IPS-15b (cell line): Measurements from ENCODE around the gene PKNOX2.

Experiments
- H3K27me3 ChIP-seq: one replicate; pipeline ENCODE4 v1.6.1; 2013; ENCODE audit warnings: low read length; ENCODE audit not compliant: control insufficient read depth, insufficient read depth
- H3K36me3 ChIP-seq: one replicate; pipeline ENCODE4 v1.6.1; 2013; ENCODE audit warnings: low read length; ENCODE audit not compliant: control insufficient read depth, insufficient read depth
- H3K4me1 ChIP-seq: one replicate; pipeline ENCODE4 v1.6.1; 2013; ENCODE audit warnings: mild to moderate bottlenecking, low read length; ENCODE audit not compliant: control insufficient read depth, insufficient read depth
- H3K4me3 ChIP-seq: one replicate; pipeline ENCODE4 v1.5.1; 2013; ENCODE audit warnings: low read depth, low read length
- H3K9ac ChIP-seq: one replicate; pipeline ENCODE4 v1.6.1; 2013; ENCODE audit warnings: low read depth, mild to moderate bottlenecking, low read length
- H3K9me3 ChIP-seq: one replicate; pipeline ENCODE4 v1.6.1; 2013; ENCODE audit warnings: mild to moderate bottlenecking, low read length; ENCODE audit not compliant: control insufficient read depth, insufficient read depth

Gene PKNOX2

DNA sequence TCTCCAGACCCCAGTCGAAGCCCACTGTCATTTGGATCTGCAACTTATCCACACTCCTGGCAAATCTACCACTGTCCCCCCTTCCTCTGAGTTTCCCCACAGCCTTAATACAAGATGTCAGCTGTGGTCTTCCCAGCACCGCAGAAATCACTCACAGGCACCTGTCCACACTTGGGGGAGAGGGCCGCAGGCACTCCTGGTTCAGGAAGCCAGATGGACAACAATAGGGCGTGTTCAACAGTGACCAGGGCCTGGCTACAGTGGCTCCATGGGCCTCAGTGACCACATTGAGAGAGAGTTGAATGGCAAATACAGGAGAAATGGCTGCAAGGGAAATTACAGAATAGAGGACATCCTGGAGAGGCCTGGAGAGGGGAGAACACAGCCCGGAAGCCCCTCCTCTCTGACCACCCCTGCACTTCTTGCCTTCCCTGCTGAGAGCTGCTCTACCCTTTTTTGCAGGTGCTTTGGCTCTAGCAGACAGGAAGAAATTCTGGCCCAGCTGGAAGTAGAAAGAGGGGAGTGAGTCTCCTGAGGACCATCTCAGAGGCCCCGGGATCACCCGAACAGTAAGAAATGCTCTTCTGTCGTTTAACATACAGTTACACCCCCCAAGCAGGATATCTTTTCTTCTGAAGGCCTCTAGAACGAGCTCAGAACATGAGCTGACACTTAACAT lies 166.9 kb downstream of the PKNOX2 start:
- no peak overlapping the region for H3K9ac ChIP-seq
- no peak overlapping the region for H3K4me3 ChIP-seq
- peaks cover 6% of the 10 kb centered on the region for H3K4me1 ChIP-seq
- H3K27me3 ChIP-seq = no peaks in the 10 kb centered on the region
- no peaks in the 10 kb centered on the region for H3K9me3 ChIP-seq
- H3K36me3 ChIP-seq = no peaks in the 10 kb centered on the region

DNA sequence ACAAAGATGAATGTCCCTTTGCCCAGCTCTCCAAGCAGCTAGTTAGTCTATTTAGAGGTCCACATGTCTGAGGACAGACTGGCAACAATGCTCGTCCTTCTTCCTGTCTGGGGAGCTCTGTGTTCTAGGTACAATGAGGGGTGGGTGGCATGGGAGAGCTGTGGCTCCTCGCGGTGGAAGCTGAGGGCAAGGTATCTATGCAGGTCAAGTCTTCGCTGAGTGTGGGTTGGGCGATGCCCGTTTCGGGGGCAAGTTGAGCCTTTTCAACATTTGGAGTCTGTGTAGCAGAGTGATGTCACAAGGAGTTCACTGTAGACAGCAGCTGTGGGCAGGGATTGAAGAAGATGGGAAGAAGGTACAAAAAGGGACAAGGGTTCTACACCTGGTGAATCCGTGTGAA lies 168.3 kb downstream of the PKNOX2 start:
- Histone ChIP-seq H3K9me3 (no peaks in the 10 kb centered on the region), H3K27me3 (peaks cover 4% of the 10 kb centered on the region), H3K4me1 (peaks cover 6% of the 10 kb centered on the region), H3K4me3 (no peak overlapping the region), H3K36me3 (no peaks in the 10 kb centered on the region), H3K9ac (no peak overlapping the region)

DNA sequence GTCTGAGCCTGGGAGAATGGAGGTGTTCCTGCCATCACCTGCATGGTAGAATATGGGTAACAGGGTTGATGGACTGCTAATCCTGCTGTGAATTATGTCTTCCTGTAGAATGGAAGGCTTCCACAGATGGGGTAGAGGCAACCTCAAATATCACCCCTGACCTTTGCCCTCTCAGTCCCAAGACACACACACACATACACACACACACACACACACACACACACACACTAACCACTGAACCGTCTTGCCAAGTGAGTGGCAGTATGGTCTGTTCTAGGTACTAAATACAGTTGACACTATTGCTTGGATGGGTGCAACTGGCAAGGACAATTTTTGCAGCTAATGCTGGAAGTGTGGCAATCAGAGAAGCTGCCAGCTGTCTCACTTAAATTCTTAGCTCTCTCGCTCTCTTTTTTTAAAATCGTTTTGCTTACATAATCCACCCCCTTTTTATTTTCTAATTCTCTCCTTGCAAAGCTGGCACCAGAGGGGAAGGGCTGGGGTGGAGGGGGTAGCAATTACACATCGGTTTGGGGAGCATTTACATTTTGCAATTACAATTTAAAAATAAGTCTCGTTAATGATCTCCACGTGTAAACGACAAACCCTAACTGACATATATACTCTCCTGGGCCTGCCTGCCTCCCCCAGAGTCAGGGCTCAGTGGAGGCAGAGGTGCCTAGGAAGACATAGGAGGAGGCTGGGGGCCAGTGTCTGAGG lies 169.0 kb downstream of the PKNOX2 start:
- Histone ChIP-seq H3K4me1 (peaks cover 6% of the 10 kb centered on the region), H3K9ac (no peak overlapping the region), H3K9me3 (no peaks in the 10 kb centered on the region), H3K36me3 (no peaks in the 10 kb centered on the region), H3K27me3 (peaks cover 4% of the 10 kb centered on the region), H3K4me3 (no peak overlapping the region)

DNA sequence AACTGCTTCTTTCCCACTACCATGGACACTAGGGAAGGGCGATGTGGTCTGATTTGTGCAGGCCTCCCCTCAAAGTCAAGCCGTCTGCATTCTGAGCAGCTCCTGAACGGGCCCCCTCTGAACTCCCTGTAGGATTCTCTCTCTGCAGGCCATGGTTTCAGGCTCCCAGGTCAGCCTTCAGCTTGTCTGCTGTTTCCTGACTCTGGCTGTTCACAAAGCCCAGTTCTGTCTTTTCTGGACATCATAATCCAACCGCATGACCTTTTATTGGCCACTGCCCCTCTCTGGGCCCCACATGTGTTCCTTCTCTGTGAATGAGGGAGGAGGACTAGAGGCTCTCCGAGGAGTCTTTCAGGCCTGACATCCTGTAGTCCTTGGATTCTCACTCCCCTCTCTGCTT lies 170.6 kb downstream of the PKNOX2 start:
- no peaks in the 10 kb centered on the region for H3K9me3 ChIP-seq
- no peak overlapping the region for H3K9ac ChIP-seq
- no peak overlapping the region for H3K4me3 ChIP-seq
- H3K4me1 ChIP-seq = peaks cover 6% of the 10 kb centered on the region
- H3K36me3 ChIP-seq = no peaks in the 10 kb centered on the region
- H3K27me3 ChIP-seq = peaks cover 4% of the 10 kb centered on the region

DNA sequence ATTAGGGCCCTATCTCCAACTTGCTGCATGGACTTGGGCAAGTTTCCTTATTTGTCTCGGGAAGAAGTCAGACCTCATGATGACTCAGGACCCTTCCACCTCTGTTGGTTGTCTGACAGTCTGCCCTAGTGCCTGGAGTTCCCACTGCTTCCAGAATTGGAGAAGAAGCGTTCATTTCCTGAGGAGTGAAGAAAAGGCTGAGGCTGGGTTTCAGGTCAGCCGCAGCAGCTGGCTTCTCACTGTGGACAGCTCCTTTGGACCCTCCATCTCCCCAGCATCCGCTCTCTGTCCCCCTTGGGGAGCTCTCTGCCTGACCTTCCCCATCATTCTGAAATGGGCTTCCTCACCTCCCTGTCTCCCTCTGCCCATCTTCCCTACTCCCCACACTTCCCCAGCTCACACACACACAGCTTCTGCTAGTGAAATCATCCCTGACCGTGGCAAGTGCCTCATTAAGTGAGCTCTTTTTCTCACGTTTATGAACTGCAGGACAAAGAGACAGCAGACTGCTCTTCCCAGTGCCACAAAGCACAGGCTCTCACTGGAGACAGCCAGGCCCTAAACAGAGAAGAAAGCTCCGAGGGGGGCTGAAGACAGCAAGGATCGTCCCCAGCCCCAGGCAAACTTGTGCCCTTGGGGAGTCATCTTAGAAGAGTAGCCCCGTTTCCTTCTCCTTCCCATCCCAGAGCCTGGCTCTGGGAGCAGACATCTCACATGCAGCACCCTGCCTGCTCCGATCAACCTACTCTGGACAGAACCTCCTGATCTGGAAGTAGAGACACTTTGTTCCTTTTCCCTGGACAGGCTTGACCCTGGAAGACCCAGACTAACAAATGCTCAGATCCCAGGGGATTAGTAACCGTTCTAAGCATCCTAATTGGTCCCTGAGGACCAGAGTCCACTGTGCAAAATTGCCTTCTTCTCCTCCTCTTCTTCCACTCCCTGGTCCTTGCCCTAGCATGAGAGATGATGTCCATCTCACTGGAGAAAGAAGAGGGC lies 173.6 kb downstream of the PKNOX2 start:
- H3K36me3 ChIP-seq = no peaks in the 10 kb centered on the region
- peaks cover 4% of the 10 kb centered on the region for H3K27me3 ChIP-seq
- peaks cover 8% of the 10 kb centered on the region for H3K4me1 ChIP-seq
- H3K4me3 ChIP-seq = no peak overlapping the region
- H3K9ac ChIP-seq = no peak overlapping the region
- H3K9me3 ChIP-seq = no peaks in the 10 kb centered on the region

DNA sequence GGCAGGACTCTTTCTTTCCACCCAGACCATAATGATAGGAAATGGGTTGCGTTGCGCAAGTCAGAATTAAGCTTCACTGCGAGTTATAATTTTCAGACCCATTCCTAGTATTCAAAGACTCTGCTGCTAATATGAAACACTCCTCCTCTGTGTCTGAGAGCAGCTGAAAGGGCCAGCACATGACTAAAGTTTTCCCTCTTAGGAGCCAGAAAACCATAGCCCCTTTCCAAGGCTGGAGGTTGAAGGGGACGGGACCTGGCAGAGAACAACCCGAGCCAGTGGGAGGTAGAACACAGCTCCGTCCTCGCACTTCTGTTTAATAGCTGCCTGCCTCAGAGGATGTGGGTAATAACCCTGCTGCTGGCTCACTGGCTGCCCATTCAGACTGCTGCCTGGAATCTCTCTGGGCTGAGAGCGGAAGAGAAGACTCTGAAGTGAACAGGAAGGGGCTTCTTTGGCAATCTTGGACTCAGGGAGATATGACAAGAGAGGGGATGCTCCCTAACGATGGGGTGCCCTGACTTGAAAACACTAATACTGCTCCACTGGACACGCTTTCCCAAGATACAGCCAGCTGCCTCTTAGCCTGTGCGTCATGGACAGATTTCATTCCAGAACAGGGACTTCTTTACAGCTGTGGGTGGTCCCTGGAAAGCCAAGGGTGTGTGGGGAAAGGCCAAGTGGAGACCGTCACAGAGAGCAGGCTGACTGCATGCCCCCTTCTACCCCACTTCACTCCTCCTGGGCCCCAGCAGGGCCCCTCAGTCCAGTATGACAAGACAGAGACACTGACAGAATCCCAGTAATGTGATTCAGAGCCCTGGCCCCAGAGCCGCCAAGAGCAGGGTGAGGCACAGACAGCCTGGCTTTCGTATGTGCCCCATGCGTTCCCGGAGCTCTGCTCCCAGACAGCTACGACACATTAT lies 174.6 kb downstream of the PKNOX2 start:
- H3K9me3 ChIP-seq = no peaks in the 10 kb centered on the region
- peaks cover 4% of the 10 kb centered on the region for H3K27me3 ChIP-seq
- no peak overlapping the region for H3K9ac ChIP-seq
- no peaks in the 10 kb centered on the region for H3K36me3 ChIP-seq
- H3K4me1 ChIP-seq = peaks cover 8% of the 10 kb centered on the region
- no peak overlapping the region for H3K4me3 ChIP-seq

DNA sequence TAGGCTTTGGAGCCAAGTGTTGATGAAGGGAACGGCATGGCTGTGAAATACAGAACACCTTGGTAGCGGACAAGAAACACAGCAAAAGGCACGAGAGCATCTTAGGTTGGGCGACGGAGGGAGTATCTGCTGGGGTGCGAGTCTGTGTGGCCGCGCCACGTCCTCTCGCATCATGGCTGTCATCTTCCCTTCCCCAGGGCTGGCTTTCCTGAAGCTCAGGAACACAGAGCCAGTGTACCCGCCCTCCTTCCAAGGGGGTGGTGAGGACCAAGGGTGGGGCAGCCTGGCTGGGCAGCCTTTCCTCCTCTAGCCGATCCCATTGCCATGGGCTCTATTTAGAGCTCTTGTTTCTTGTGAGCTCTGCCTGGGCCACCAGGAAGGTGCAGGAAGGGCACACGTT lies 177.1 kb downstream of the PKNOX2 start:
- Histone ChIP-seq H3K4me3 (no peak overlapping the region), H3K4me1 (peaks cover 8% of the 10 kb centered on the region), H3K9ac (no peak overlapping the region), H3K36me3 (no peaks in the 10 kb centered on the region), H3K9me3 (no peaks in the 10 kb centered on the region), H3K27me3 (peaks cover 9% of the 10 kb centered on the region)

DNA sequence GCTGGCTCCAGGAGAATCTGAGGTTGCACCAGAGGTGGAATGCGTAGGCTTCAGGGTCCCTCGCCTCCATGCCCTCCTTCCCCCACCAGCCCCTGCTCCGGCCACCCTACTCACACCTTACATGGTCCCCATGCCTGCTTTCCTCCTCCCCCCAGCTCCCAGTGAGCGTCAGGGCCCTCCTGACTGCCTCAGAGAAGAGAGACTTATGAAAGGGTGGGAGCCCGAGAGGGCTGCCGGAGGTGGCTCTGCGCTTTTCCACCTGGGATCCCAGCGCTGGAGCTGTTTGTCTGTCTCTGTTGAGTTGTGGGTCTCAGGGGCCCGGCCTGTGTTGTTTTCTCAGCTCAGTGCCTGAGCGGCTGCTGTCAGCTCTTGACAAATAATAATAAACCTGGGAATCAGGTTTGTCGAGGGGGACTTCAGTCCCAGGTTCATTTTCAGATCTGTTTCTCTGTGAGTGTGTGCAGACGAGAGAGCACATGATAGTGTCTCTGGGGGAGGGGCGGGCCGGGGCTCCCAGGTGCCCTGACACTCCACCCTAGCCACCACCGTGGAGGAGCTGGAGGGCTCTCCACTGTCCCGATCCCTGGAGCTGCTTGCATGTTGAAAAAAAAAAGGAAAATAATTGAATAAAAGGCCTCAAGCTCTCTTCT lies 177.9 kb downstream of the PKNOX2 start:
- Histone ChIP-seq H3K4me3 (no peak overlapping the region), H3K36me3 (no peaks in the 10 kb centered on the region), H3K9me3 (no peaks in the 10 kb centered on the region), H3K9ac (no peak overlapping the region), H3K4me1 (peaks cover 8% of the 10 kb centered on the region), H3K27me3 (peaks cover 12% of the 10 kb centered on the region)

DNA sequence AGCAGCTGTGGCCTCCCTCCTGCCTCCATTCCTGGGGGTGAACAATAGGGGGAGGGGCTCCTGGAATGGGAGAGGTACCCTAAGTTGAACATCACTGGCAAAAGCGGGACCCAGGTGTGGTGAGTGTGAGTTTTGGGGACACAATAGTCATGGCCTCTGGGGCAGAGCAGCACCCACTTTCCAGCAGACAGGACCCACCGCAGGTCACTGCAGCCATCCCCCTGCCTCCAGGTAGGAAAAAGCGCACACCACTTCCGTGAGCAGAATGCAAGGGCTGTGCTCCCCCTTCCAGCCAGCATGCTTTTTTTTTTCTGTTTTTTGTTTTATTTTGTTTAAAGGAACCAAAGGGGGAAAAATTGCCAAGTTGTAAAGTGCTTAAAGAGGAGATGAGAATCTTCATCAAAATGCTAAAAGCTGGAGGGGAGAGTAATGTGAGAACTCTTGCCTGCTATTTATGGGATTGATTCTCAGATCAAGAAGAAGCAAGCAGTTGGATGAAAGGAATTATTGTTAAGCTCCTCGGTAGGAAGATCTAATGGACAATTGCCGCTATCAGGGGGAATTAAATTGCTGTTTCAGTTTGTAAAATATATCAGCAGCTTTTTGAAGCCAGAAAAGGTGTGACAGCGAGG lies 178.7 kb downstream of the PKNOX2 start:
- Histone ChIP-seq H3K4me1 (peaks cover 11% of the 10 kb centered on the region), H3K4me3 (no peak overlapping the region), H3K27me3 (peaks cover 11% of the 10 kb centered on the region), H3K9me3 (no peaks in the 10 kb centered on the region), H3K9ac (no peak overlapping the region), H3K36me3 (no peaks in the 10 kb centered on the region)

DNA sequence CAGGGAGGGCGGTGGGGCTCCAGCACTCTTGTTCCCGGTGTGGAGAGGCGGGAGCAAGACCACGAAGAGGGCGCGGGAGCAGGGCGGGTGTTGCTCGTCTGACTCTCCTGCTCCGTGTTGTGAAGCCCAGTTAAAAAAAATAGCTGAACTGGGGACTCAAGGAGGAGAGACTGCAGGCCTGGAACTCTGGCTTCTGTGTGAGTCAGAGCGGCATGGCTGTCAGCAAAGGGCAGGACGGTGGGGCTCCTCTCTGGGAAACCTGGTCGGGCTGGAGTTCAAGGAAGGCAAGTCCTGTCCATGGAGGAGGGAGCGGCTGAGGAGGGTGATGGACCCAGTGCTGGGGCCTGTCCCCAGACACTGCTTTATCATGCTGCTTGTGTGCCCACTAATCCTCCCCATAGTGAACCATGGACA lies 179.2 kb downstream of the PKNOX2 start:
- Histone ChIP-seq H3K9ac (no peak overlapping the region), H3K4me3 (no peak overlapping the region), H3K36me3 (no peaks in the 10 kb centered on the region), H3K4me1 (peaks cover 16% of the 10 kb centered on the region), H3K9me3 (no peaks in the 10 kb centered on the region), H3K27me3 (peaks cover 11% of the 10 kb centered on the region)
